ENCODE results near the gene KRT36.

GRCh38 chr17:41455236-41455635 is 34.5 kb downstream of the KRT36 start:
- TF ChIP-seq CTCF (conservative IDR thresholded peaks at IDR 0.05; ENCODE audit: low read depth, low read length) (no peak), EZH2 (IDR thresholded peaks at IDR 0.05; ENCODE audit: low read length, unreplicated experiment) (no peak)
